Upper lobe of left lung (tissue), 6 donors: Measurements from ENCODE around the gene FAM53B. TPM values are rescaled to one million over a fixed set of nuclear protein-coding genes. Genes with fewer than 3 reads are reported as not detected.
"Not testable (repeated sequence)": the region's sequence is repeated elsewhere in the genome, so short reads cannot be mapped to it uniquely, and the experiment has no call there.

Source experiments
- ATAC-seq, 2 donors: fragments of 200-7000 bp; cut with Tn5 transposase; one replicate each; pipeline ENCODE4 v1.9.1; 2022; ENCODE audit warnings: mild to moderate bottlenecking in 2 of 2, moderate library complexity in 2 of 2; ENCODE audit not compliant: low FRiP score in 2 of 2
- DNase-seq, 2 donors: peaks; one replicate each; pipeline ENCODE4 v3.0.0-alpha.2; 2019 to 2020
- H3K27ac ChIP-seq, 4 donors: fragments of 200-600 bp; sonication (generic); one replicate each; pipeline ENCODE4 v1.5.1; 2016 to 2019
- H3K27me3 ChIP-seq, 4 donors: fragments of 200-600 bp; sonication (generic); one replicate each; pipeline ENCODE4 v1.5.1; 2017 to 2019
- H3K36me3 ChIP-seq, 4 donors: fragments of 200-600 bp; sonication (generic); one replicate each; pipeline ENCODE4 v1.5.1; 2016 to 2019
- H3K4me1 ChIP-seq, 4 donors: fragments of 200-600 bp; sonication (generic); one replicate each; pipeline ENCODE4 v1.5.1; 2018 to 2019
- H3K4me3 ChIP-seq, 4 donors: fragments of 200-600 bp; sonication (generic); one replicate each; pipeline ENCODE4 v1.5.1; 2017 to 2019; ENCODE audit warnings: mild to moderate bottlenecking in 2 of 4, moderate library complexity in 1 of 4
- H3K9me3 ChIP-seq, 4 donors: fragments of 200-600 bp; sonication (generic); one replicate each; pipeline ENCODE4 v1.5.1; 2018 to 2019
- CTCF ChIP-seq, 6 experiments: fragments of 450-650 bp in 4 of 6; fragments of 200-600 bp in 2 of 6; sonication (generic) in 2 of 6; IDR thresholded peaks; one replicate each; pipeline ENCODE4 v1.5.1; 2016 to 2019; ENCODE audit warnings: antibody characterized with exemption in 6 of 6
- EP300 ChIP-seq, 4 donors: sonication (generic); formaldehyde crosslinking; IDR thresholded peaks; one replicate each; pipeline ENCODE4 v1.5.1; 2017; ENCODE audit warnings: antibody characterized with exemption in 4 of 4, control low read depth in 2 of 4
- POLR2A ChIP-seq, 4 donors: fragments of 450-650 bp; IDR thresholded peaks; one replicate each; pipeline ENCODE4 v1.5.1; 2016 to 2017; ENCODE audit warnings: antibody characterized with exemption in 4 of 4, mild to moderate bottlenecking in 2 of 4
- POLR2AphosphoS5 ChIP-seq, 2 donors: sonication (generic); formaldehyde crosslinking; IDR thresholded peaks; one replicate each; pipeline ENCODE4 v1.5.1; 2017; ENCODE audit warnings: antibody characterized with exemption in 2 of 2
- WGBS, 2 donors: methylation state at CpG; one replicate each; pipeline ENCODE4 v1.1.5; 2017 to 2018; 5-methylcytosine and 5-hydroxymethylcytosine counted together
- total RNA-seq, 6 donors: library from RNA; depleted of rRNA in 4 of 6; stranded (reverse); fragments of >200 nt in 4 of 6; gene quantifications; one replicate each; pipeline versions ENCODE4 v1.1.0 to v1.2.1, GENCODE V29; 2016 to 2021
- donor health status: DM: no; HTN: no; CAD: no; lungs with moderate emphysema.
- donor health status: DM: no; HTN: yes; CAD: no; lungs with severe emphysema.

Gene FAM53B
- total RNA-seq, 6 donors from 2014 or later = 35.8 to 62.5 (median 47.8) TPM

GRCh38 chr10:124592101-124592500 lies 152.1 kb downstream of the FAM53B start:
- peaks cover 9 to 19% (median 10%) of the 10 kb centered on the region in 4 donors for H3K4me1 ChIP-seq
- H3K27ac ChIP-seq = no peak overlapping the region
- no peak for DNase-seq
- no peak for TF ChIP-seq EP300 (IDR thresholded peaks at IDR 0.05)
- TF ChIP-seq POLR2A (IDR thresholded peaks at IDR 0.05) = no peak
- TF ChIP-seq CTCF (IDR thresholded peaks at IDR 0.05) = no peak
- no peak for ATAC-seq
- no peaks in the 10 kb centered on the region for H3K27me3 ChIP-seq
- WGBS, 2 donors = 91 to 94% methylated on average over 4 to 7 of the region's 7 CpGs
- no peaks in the 10 kb centered on the region for H3K36me3 ChIP-seq
- no peak overlapping the region for H3K4me3 ChIP-seq
- H3K9me3 ChIP-seq = no peaks in the 10 kb centered on the region

DNA sequence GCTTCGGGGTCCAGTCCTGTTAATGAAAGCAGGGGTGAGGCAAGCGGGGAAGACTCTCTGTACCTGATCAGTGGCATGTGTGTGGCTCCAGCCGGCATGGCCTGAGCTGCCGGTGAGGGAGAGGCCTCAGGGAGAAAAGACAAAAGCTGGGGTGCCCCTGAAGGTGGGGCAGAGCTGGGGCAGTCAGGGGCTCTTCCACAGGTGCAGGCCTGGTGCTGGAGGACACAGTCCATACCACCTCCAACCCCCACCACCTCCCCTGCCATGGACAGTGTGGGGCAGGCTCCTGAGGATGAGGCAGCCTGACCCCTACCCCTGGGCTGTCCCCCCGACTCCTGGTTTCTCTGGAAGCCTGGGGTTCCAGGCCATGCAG lies 153.1 kb downstream of the FAM53B start:
- WGBS, 2 donors = 88 to 89% methylated on average over 4 of the region's 5 CpGs
- DNase-seq = no peak
- Histone ChIP-seq H3K27ac (no peak overlapping the region), H3K4me1 (peaks cover 9 to 19% (median 10%) of the 10 kb centered on the region in 4 donors), H3K36me3 (no peaks in the 10 kb centered on the region), H3K4me3 (no peak overlapping the region), H3K27me3 (no peaks in the 10 kb centered on the region), H3K9me3 (no peaks in the 10 kb centered on the region)
- no peak for ATAC-seq
- no peak for TF ChIP-seq EP300 (IDR thresholded peaks at IDR 0.05)

DNA sequence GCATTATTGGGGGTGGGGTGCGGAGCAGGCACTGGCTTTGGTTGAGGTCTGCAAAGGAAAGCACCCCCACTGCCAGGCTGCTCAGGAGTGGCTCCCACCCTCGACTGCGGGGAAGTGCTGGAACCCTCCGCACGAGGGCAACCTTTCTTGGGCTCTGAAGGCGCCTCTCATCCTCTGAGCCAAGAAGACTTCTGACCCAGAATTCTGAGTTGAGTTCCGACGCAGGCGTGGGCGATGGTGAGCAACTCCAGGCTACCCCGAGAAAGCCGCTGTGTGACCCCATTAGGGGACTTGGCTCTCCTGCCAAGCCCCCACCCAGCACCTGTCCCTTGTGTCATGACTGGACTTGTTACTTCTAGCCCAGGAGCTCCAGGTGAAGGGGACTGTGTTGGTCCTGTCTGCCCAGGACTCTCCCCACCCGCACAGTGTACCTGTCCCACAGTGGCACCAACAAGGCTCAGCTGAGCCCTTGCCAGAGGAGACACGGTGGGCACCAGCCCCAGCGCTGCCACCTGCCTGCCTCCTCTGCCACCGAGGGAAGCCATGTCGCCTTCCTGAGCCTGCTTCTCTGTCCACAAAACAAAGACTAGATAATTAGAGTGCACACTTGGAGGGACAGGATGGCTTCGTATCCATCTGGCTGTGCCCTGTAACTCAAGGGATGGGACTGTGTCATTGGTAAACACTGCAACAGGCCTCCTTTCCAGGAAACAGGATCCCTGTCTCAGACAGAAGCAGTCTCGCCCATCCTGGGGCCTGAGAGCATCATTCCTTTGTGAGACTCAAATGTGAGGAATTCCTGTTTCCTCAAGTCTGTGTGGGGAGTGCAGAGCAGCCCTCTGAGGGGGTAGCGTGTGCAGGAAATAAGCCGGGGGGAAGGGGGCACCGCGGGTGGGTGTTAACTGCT lies 153.7 kb downstream of the FAM53B start:
- H3K27ac ChIP-seq = no peak overlapping the region
- peaks cover 9 to 19% (median 10%) of the 10 kb centered on the region in 4 donors for H3K4me1 ChIP-seq
- TF ChIP-seq POLR2A (IDR thresholded peaks at IDR 0.05) (no peak), POLR2AphosphoS5 (IDR thresholded peaks at IDR 0.05) (no peak), EP300 (IDR thresholded peaks at IDR 0.05) (no peak)
- no peak for ATAC-seq
- no peaks in the 10 kb centered on the region for H3K9me3 ChIP-seq
- no peak overlapping the region for H3K4me3 ChIP-seq
- no peaks in the 10 kb centered on the region for H3K36me3 ChIP-seq
- no peak for DNase-seq
- whole genome bisulfite sequencing, 2 donors = 74 to 81% methylated on average over 13 to 23 of the region's 23 CpGs
- no peaks in the 10 kb centered on the region for H3K27me3 ChIP-seq

GRCh38 chr10:124589491-124590041 lies 154.6 kb downstream of the FAM53B start:
- TF ChIP-seq POLR2AphosphoS5 (IDR thresholded peaks at IDR 0.05) (no peak), EP300 (IDR thresholded peaks at IDR 0.05) (no peak), CTCF (IDR thresholded peaks at IDR 0.05) (no peak), POLR2A (IDR thresholded peaks at IDR 0.05) (no peak)
- Histone ChIP-seq H3K4me3 (no peak overlapping the region), H3K36me3 (no peaks in the 10 kb centered on the region), H3K27ac (no peak overlapping the region), H3K9me3 (no peaks in the 10 kb centered on the region), H3K27me3 (no peaks in the 10 kb centered on the region), H3K4me1 (peaks cover 9 to 19% (median 10%) of the 10 kb centered on the region in 4 donors)
- DNase-seq (no peak), ATAC-seq (peak in 1 of 2 donors; percentile 6)
- 72 to 79% methylated on average over 23 to 24 of the region's 24 CpGs for WGBS, 2 donors

- DNase-seq (no peak), ATAC-seq (peak; percentile 44 to 55)
- Histone ChIP-seq H3K9me3 (no peaks in the 10 kb centered on the region), H3K36me3 (no peaks in the 10 kb centered on the region), H3K27me3 (no peaks in the 10 kb centered on the region), H3K27ac (no peak overlapping the region), H3K4me1 (peaks cover 9 to 19% (median 10%) of the 10 kb centered on the region in 4 donors), H3K4me3 (no peak overlapping the region)
- 57 to 77% methylated on average over 4 to 15 of the region's 15 CpGs for WGBS, 2 donors
- TF ChIP-seq POLR2AphosphoS5 (IDR thresholded peaks at IDR 0.05) = peak; percentile 5 to 19
- TF ChIP-seq CTCF (IDR thresholded peaks at IDR 0.05) = no peak
- TF ChIP-seq EP300 (IDR thresholded peaks at IDR 0.05) = no peak
- no peak for TF ChIP-seq POLR2A (IDR thresholded peaks at IDR 0.05)
Measured at GRCh38 chr10:124588736-124589490, 155.3 kb downstream of the FAM53B start.

DNA sequence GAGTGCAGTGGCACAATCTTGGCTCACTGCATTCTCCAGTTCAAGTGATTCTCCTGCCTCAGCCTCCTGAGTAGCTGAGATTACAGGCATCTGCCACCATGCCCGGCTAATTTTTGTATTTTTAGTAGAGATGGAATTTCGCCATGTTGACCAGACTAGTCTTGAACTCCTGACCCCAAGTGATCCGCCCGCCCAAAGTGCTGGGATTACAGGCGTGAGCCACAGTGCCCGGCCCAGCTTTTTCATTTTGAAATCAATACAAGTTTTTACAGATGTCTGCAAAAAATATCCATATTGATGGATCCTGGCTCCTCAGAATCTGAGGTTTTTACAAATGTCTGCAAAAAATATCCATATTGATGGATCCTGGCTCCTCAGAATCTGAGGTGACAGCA lies 155.8 kb downstream of the FAM53B start:
- not testable (repeated sequence) for ATAC-seq, H3K27me3 ChIP-seq, H3K4me3 ChIP-seq, H3K9me3 ChIP-seq, DNase-seq, H3K36me3 ChIP-seq, H3K27ac ChIP-seq
- WGBS, 2 donors = 80 to 83% methylated on average over 6 of the region's 6 CpGs
- peaks cover 9 to 19% (median 10%) of the 10 kb centered on the region in 4 donors for H3K4me1 ChIP-seq
